Thyroid gland (tissue), 4 donors: Measurements from ENCODE around the gene POPDC2.

Experiments used
- CTCF ChIP-seq, 6 experiments: fragments of 200-600 bp in 3 of 6; fragments of 450-650 bp in 3 of 6; sonication (generic) in 3 of 6; IDR thresholded peaks; one replicate each; pipeline ENCODE4 v1.5.1; 2016 to 2019; ENCODE audit warnings: antibody characterized with exemption in 6 of 6, mild to moderate bottlenecking in 2 of 6, inconsistent platforms in 1 of 6, moderate library complexity in 1 of 6
- POLR2A ChIP-seq, 2 donors: fragments of 450-650 bp; IDR thresholded peaks; one replicate each; pipeline ENCODE4 v1.6.1; 2017; ENCODE audit warnings: antibody characterized with exemption in 2 of 2, mild to moderate bottlenecking in 2 of 2, moderate library complexity in 1 of 2

DNA sequence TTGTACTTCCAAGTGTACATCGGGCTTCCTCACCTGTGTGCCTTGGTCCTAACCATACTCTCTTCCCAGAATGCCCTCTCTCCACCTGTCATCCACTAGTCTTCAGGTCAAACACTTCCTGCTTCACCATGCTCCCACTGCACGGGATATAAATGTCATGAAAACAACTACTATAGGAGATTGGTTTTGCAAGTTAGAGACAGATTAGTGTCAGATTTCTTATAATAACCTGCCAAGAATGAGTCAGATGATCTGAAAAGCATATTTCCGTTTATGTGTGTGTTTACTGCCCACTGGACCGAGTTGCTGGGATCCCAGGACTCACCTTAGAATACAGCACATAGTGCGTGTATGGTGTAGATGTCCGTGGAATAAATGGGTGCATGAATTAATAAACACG, 41.3 kb downstream of the POPDC2 start:
- TF ChIP-seq CTCF (IDR thresholded peaks at IDR 0.05) (no peak), POLR2A (IDR thresholded peaks at IDR 0.05) (no peak)
